Suppressor macrophage treated with lipopolysaccharide for 4 hours (primary cell): Measurements from ENCODE around the gene SLC22A23.

Experiments used
- DNase-seq: peaks from one replicate; pipeline ENCODE4 v3.0.0-alpha.2; 2020

Gene SLC22A23

GRCh38 chr6:3314621-3315467 lies 142.0 kb downstream of the SLC22A23 start:
- no peak for DNase-seq

GRCh38 chr6:3314176-3314575 lies 142.7 kb downstream of the SLC22A23 start:
- no peak for DNase-seq

GRCh38 chr6:3312604-3313231 lies 144.1 kb downstream of the SLC22A23 start:
- peak; percentile 69 for DNase-seq

- DNase-seq: no peak
Observed at GRCh38 chr6:3311826-3312225, 145.0 kb downstream of the SLC22A23 start.

GRCh38 chr6:3310703-3311102 lies 146.1 kb downstream of the SLC22A23 start:
- no peak for DNase-seq

- DNase-seq: no peak
Observed at GRCh38 chr6:3310051-3310448, 146.8 kb downstream of the SLC22A23 start.

- DNase-seq: no peak
Observed at GRCh38 chr6:3309391-3310050, 147.3 kb downstream of the SLC22A23 start.

GRCh38 chr6:3308106-3308505 lies 148.7 kb downstream of the SLC22A23 start:
- DNase-seq: no peak

- DNase-seq: no peak
Observed at GRCh38 chr6:3307436-3307835, 149.4 kb downstream of the SLC22A23 start.

GRCh38 chr6:3306848-3307247 lies 150.0 kb downstream of the SLC22A23 start:
- no peak for DNase-seq

GRCh38 chr6:3305831-3306230 lies 151.0 kb downstream of the SLC22A23 start:
- DNase-seq: no peak

GRCh38 chr6:3305216-3305565 lies 151.7 kb downstream of the SLC22A23 start:
- DNase-seq: no peak

GRCh38 chr6:3304500-3305215 lies 152.2 kb downstream of the SLC22A23 start:
- no peak for DNase-seq

GRCh38 chr6:3303795-3304411 lies 152.9 kb downstream of the SLC22A23 start:
- DNase-seq: no peak

- no peak for DNase-seq
Observed at GRCh38 chr6:3301506-3301905, 155.3 kb downstream of the SLC22A23 start.

- no peak for DNase-seq
Observed at GRCh38 chr6:3299221-3299620, 157.6 kb downstream of the SLC22A23 start.

GRCh38 chr6:3297909-3298308 lies 158.9 kb downstream of the SLC22A23 start:
- DNase-seq: no peak

GRCh38 chr6:3297006-3297405 lies 159.8 kb downstream of the SLC22A23 start:
- DNase-seq: no peak

- DNase-seq: no peak
Observed at GRCh38 chr6:3296537-3296936, 160.3 kb downstream of the SLC22A23 start.

- no peak for DNase-seq
Observed at GRCh38 chr6:3296078-3296477, 160.8 kb downstream of the SLC22A23 start.

- DNase-seq: no peak
Observed at GRCh38 chr6:3294921-3295871, 161.7 kb downstream of the SLC22A23 start.

- DNase-seq: no peak
Observed at GRCh38 chr6:3294396-3294795, 162.5 kb downstream of the SLC22A23 start.
